ENCODE measurements around the gene VEGFB. TPM values are rescaled to one million over a fixed set of nuclear protein-coding genes. Genes with fewer than 3 reads are reported as not detected.

The VEGFB gene
- total and polyA plus RNA-seq, 8 donors = 72.9 to 132 (median 86.6) TPM

- ATAC-seq = no peak
- no peak for DNase-seq
- Histone ChIP-seq H3K27ac (no peak overlapping the region), H3K9me3 (no peaks in the 10 kb centered on the region), H3K27me3 (no peaks in the 10 kb centered on the region), H3K4me1 (peaks cover 23 to 31% of the 10 kb centered on the region in 2 donors), H3K4me3 (no peak overlapping the region), H3K36me3 (peaks cover 0 to 65% of the 10 kb centered on the region in 2 donors)
- TF ChIP-seq CTCF (IDR thresholded peaks at IDR 0.05) = no peak
- intact Hi-C loops (cut with DNase I) = no loop called here
Observed at GRCh38 chr11:64223001-64223651, 11.3 kb upstream of the VEGFB start.

- DNase-seq = no peak
- Histone ChIP-seq H3K4me3 (peak overlapping the region in 1 of 2 donors; percentile 72), H3K4me1 (peaks cover 28 to 43% of the 10 kb centered on the region in 2 donors), H3K27me3 (no peaks in the 10 kb centered on the region), H3K9me3 (no peaks in the 10 kb centered on the region), H3K36me3 (peaks cover 0 to 53% of the 10 kb centered on the region in 2 donors), H3K27ac (peak overlapping the region in 1 of 2 donors; percentile 86)
- no peak for TF ChIP-seq CTCF (IDR thresholded peaks at IDR 0.05)
- ATAC-seq = no peak
- intact Hi-C loops (cut with DNase I) = no loop called here
Observed at GRCh38 chr11:64224151-64224890, 10.1 kb upstream of the VEGFB start.

- H3K4me1 ChIP-seq = peaks cover 34 to 50% of the 10 kb centered on the region in 2 donors
- no peaks in the 10 kb centered on the region for H3K27me3 ChIP-seq
- H3K36me3 ChIP-seq = peaks cover 0 to 46% of the 10 kb centered on the region in 2 donors
- no peaks in the 10 kb centered on the region for H3K9me3 ChIP-seq
- peak overlapping the region; percentile 80 to 86 for H3K27ac ChIP-seq
- no peak for ATAC-seq
- DNase-seq = no peak
- intact Hi-C loops (cut with DNase I) = no loop called here
- TF ChIP-seq CTCF (IDR thresholded peaks at IDR 0.05) = no peak
- peak overlapping the region; percentile 72 to 75 for H3K4me3 ChIP-seq
Observed at GRCh38 chr11:64224891-64225607, 9.3 kb upstream of the VEGFB start.

GRCh38 chr11:64225608-64226506 is 8.5 kb upstream of the VEGFB start, which contains the start of the genes NUDT22 and TRPT1:
TSS of gene NUDT22 (plus strand) at chr11:64226274. CDS start at chr11:64226653, 379 bp downstream.
TSS of gene TRPT1 (minus strand) at chr11:64226186. CDS start at chr11:64225860, 326 bp downstream.
- intact Hi-C loops (cut with DNase I) = no loop called here
- H3K9me3 ChIP-seq = no peaks in the 10 kb centered on the region
- no peak for TF ChIP-seq CTCF (IDR thresholded peaks at IDR 0.05)
- H3K4me1 ChIP-seq = peaks cover 34 to 53% of the 10 kb centered on the region in 2 donors
- ATAC-seq = peak; percentile 87
- H3K27me3 ChIP-seq = no peaks in the 10 kb centered on the region
- DNase-seq = peak; percentile 83 to 95 (median 91)
- peak within 1 kb of the TSS; percentile 80 to 86 for H3K27ac ChIP-seq
- peak within 1 kb of the TSS; percentile 72 to 75 for H3K4me3 ChIP-seq
- H3K36me3 ChIP-seq = peaks cover 0 to 38% of the 10 kb centered on the region in 2 donors
